SJSA1 (cell line): ENCODE measurements around the gene DIABLO. TPM values are rescaled to one million over a fixed set of nuclear protein-coding genes. Genes with fewer than 3 reads are reported as not detected.

Source experiments
- DNase-seq, 2 experiments: peaks; one replicate each; pipeline ENCODE4 v3.0.0-alpha.2; 2015 to 2020; ENCODE audit warnings: low spot score in 2 of 2, low read depth in 1 of 2
- H3K27ac ChIP-seq: fragments of 250-450 bp; sonication (Bioruptor Pico); 2 replicates; pipeline ENCODE4 v1.5.1; 2020; ENCODE audit warnings: mild to moderate bottlenecking, moderate library complexity
- H3K27me3 ChIP-seq: fragments of 250-450 bp; sonication (Bioruptor Pico); replicated peaks from 2 replicates; pipeline ENCODE4 v1.5.1; 2020; ENCODE audit warnings: mild to moderate bottlenecking, moderate library complexity
- H3K36me3 ChIP-seq: fragments of 250-450 bp; sonication (Bioruptor Pico); 2 replicates; pipeline ENCODE4 v1.5.1; 2020; ENCODE audit warnings: mild to moderate bottlenecking
- H3K4me1 ChIP-seq: fragments of 250-450 bp; sonication (Bioruptor Pico); replicated peaks from 2 replicates; pipeline ENCODE4 v1.6.1; 2021; ENCODE audit warnings: mild to moderate bottlenecking
- H3K4me3 ChIP-seq: fragments of 250-450 bp; sonication (Bioruptor Pico); 2 replicates; pipeline ENCODE4 v1.5.1; 2020; ENCODE audit warnings: mild to moderate bottlenecking
- H3K9me3 ChIP-seq: fragments of 250-450 bp; sonication (Bioruptor Pico); replicated peaks from 2 replicates; pipeline ENCODE4 v1.5.1; 2020; ENCODE audit warnings: mild to moderate bottlenecking
- total RNA-seq: library from RNA; depleted of rRNA; stranded (reverse); fragments of >200 nt; shearing (Covaris generic); gene quantifications from 2 replicates; pipeline ENCODE4 v1.2.3, GENCODE V29; 2014

DIABLO gene
- total RNA-seq, 1 experiment from 2014 or later: 66.6 TPM

DNA sequence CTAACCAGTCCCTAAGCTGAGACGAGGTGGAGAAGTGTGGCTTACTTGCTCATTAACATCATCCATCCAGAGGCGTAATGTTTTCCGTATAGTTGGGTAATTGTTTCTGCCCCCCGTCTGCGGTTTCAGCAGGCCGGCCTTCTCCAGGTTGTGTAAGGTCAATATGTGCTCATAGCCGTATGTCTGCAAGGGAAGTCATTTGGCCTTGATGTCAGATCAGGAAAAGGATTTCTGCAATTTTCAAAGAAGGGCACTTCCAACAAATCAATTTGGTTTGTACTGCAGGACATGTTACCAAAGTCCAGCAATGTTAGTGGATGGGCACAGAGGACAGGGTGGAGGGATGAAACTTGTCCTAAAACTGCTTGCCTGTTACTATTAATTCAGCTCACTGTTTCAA is 9.9 kb upstream of the DIABLO start:
- Histone ChIP-seq H3K27ac (no peak overlapping the region), H3K4me3 (no peak overlapping the region), H3K36me3 (peaks cover 9% of the 10 kb centered on the region), H3K9me3 (no peaks in the 10 kb centered on the region), H3K4me1 (no peaks in the 10 kb centered on the region), H3K27me3 (no peaks in the 10 kb centered on the region)
- DNase-seq: no peak

DNA sequence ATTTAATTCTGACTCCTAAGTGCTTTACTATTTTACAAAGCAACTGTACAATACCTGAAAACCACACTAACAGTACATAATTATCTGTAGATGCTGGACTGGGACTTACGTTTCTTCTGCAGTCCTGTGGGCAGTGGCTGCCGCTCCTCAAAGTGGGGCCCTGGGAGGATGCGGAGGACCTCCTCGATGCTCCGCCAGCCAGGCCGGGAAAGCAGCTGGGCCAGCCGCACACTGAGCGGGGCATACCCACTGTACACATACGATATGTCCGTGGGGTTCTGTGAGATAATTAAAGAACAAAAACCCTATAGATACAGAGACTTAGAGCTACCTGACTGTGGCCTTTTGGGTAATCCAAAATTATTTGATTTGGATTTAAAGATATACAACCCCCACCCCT is 6.8 kb upstream of the DIABLO start:
- H3K9me3 ChIP-seq: no peaks in the 10 kb centered on the region
- peaks cover 6% of the 10 kb centered on the region for H3K36me3 ChIP-seq
- H3K27me3 ChIP-seq: no peaks in the 10 kb centered on the region
- no peak for DNase-seq
- no peak overlapping the region for H3K4me3 ChIP-seq
- no peak overlapping the region for H3K27ac ChIP-seq
- no peaks in the 10 kb centered on the region for H3K4me1 ChIP-seq

DNA sequence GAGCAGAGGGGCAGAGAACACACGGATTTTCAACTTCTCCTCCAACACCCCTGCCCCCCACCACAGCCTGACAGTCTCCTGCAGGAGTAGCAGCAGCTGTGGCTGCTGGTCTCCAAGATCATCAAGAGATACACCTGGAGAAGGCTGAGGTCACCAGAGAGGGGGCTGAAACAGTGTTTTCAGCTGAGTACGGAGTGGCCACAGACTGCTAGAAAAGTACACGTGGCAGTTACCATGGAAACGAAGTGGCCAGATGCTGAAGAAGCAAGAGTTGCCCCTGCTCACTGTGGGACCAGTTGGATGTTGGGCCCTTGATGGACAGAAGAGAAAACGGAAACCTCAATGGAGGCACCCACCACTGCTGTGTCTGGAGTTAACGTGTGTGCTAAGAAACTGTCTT is 4.9 kb upstream of the DIABLO start:
- Histone ChIP-seq H3K27ac (no peak overlapping the region), H3K27me3 (no peaks in the 10 kb centered on the region), H3K36me3 (peaks cover 9% of the 10 kb centered on the region), H3K9me3 (0 out of 2 replicates have a peak, but pooled peaks cover 3% of the 10 kb centered on the region), H3K4me3 (no peak overlapping the region), H3K4me1 (peaks cover 6% of the 10 kb centered on the region)
- no peak for DNase-seq

DNA sequence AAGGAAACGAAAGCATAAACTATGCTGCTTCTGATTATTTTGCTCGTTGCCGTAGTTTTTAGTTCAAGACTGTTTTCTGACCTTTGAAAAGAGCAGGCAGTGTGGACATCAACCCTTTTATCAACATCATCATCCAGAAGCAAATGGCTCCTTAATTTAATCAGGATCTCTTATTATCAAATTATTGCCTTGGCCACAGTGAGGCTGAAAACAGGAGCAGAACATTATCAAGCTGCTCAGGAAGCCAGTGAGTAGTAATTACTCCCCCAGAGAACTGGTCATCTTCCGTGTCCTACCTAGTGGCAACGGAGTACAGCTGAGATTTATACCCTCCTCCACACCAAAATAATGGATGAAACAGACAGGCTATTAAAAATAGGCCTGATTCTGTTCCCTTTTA is 2.2 kb upstream of the DIABLO start:
- Histone ChIP-seq H3K36me3 (peaks cover 21% of the 10 kb centered on the region), H3K9me3 (0 out of 2 replicates have a peak, but pooled peaks cover 3% of the 10 kb centered on the region), H3K4me3 (no peak overlapping the region), H3K4me1 (peaks cover 19% of the 10 kb centered on the region), H3K27me3 (no peaks in the 10 kb centered on the region), H3K27ac (no peak overlapping the region)
- DNase-seq: no peak

DNA sequence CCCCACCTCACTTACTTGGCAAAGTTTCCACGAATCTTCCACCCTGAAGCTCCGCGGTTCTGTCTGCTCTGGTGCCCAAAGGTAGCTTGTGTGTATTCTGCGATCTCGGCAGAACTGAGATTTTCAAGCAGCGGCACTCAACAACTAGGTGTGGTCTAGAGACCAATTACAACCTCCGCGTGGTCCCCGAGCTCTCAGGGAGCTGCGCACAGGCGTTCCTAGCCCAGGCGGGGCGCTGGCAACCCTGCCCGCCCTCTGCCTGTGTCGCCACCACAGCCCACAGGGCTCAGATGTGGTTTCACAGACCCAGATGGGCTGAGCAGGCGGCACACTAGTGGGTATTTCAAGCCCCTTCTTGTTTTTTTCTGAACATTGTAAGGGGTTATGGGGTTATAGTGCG is 1.5 kb upstream of the DIABLO start:
- peaks cover 26% of the 10 kb centered on the region for H3K36me3 ChIP-seq
- no peak overlapping the region for H3K4me3 ChIP-seq
- no peak overlapping the region for H3K27ac ChIP-seq
- DNase-seq: no peak
- no peaks in the 10 kb centered on the region for H3K27me3 ChIP-seq
- H3K9me3 ChIP-seq: 0 out of 2 replicates have a peak, but pooled peaks cover 3% of the 10 kb centered on the region
- H3K4me1 ChIP-seq: peaks cover 19% of the 10 kb centered on the region

DNA sequence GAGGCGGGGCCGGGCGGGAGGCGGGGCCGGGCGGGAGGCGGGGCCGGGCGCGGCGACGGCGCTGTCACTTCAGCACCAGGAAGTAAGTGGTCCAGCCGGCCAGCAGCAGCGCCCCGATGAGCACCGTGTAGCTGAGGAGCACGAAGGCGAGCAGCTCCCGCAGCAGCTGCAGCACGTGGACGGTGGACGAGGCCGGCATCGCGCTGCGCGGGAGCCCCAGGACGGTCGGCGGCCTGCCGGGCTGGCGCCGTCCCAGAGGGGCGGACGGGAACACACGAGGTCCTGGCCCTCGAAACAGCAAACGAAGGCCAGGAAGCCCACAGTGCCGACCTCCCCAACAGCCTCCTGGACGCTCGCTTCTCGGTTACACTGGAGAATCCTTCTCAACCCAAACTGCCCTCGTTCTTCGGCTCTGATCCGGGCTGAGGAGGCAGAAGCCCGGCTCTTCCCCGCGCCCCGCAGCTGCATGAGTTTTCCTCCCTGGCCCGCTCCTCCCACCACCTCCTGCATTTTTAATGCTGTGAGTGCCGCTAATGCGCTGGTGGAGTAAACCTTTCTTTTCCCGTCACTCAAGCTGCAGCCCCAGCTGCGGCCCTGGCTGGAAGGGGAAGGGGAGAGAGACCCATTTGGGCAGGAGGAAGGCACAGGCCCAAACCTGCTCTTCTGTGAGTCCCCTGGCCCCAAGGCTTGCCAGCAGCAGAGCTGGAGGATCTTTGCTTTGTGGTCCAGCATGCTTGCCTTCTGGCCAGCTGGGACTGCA is 694 bp upstream of the DIABLO start:
- no peak for DNase-seq
- H3K27ac ChIP-seq: no peak overlapping the region
- peaks cover 19% of the 10 kb centered on the region for H3K4me1 ChIP-seq
- peaks cover 34% of the 10 kb centered on the region for H3K36me3 ChIP-seq
- H3K4me3 ChIP-seq: peak overlapping the region; percentile 27
- H3K9me3 ChIP-seq: 0 out of 2 replicates have a peak, but pooled peaks cover 3% of the 10 kb centered on the region
- H3K27me3 ChIP-seq: no peaks in the 10 kb centered on the region

DNA sequence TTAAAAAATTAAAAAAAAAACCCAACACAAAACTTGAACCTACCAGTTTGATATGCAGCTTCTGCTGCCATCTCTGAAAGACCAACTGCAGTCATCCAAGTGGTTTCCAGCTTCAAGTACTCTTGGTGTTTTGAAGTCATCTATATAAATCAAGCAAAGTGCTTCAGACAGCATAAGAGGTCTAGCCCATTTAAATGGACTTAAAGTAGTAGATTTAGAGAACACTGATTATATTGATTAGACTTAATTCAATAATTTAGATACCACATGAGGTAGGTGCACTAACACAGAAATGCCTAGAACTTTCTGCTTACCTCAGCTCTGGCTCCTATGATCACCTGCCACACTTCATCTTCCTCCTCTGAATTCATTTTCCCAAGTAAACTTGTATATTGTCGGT is 9.4 kb downstream of the DIABLO start:
- Histone ChIP-seq H3K4me1 (no peaks in the 10 kb centered on the region), H3K9me3 (no peaks in the 10 kb centered on the region), H3K36me3 (peaks cover 85% of the 10 kb centered on the region), H3K27me3 (no peaks in the 10 kb centered on the region), H3K4me3 (no peak overlapping the region), H3K27ac (no peak overlapping the region)
- no peak for DNase-seq

DNA sequence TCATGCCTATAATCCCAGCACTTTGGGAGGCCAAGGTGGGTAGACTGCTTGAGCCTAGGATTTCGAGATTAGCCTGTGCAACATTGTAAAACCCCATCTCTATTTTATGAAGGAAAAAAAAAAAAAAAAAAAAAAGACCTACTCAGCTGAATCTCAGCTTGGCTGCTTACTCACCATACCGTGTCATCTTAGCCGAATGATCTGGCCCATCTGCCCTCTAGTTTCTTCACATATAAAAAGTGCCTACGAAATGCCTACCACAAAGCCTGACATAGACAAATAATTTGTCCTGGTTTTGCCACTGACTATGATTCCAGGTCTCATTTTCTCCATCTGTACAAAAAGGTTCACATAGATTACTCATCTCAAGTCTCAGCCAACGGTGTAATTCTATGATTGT is 10.1 kb downstream of the DIABLO start:
- no peak for DNase-seq
- Histone ChIP-seq H3K27ac (no peak overlapping the region), H3K27me3 (no peaks in the 10 kb centered on the region), H3K36me3 (peaks cover 82% of the 10 kb centered on the region), H3K4me3 (no peak overlapping the region), H3K9me3 (no peaks in the 10 kb centered on the region), H3K4me1 (no peaks in the 10 kb centered on the region)

DNA sequence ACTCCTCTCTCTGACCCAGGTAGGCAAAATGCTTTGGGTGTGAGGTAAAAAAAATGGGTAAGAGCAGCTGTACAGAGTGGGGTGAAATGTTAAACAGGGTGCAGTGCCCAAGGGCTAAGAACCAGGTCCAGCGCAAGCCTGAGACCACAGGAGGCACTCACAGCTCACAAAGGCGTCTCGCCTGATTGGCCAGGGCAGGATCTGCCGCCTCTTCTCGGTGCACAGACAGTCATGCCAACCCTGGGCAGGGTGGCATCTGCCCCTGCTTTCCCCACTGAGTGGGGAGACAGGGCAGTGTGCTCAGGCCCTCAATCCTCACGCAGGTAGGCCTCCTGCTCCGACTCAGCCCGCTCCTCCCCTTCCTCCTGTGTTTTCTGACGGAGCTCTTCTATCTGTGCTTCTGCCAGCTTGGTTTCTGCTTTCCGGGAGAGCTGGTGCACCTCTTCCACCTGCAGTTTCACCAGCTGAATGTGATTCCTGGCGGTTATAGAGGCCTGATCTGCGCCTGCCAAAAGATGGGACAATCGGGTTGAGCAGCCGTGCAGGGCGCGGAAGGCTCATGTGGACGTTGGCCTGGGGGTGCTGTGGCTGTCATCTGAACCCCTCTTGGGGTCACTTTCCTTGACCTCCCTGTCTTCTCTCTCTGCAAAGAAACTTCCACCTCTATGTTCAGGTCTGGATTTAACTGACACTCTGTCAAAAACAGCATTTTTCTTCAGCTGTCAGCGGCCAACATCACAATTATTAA is 17.6 kb downstream of the DIABLO start:
- peaks cover 28% of the 10 kb centered on the region for H3K27me3 ChIP-seq
- H3K4me1 ChIP-seq: peaks cover 11% of the 10 kb centered on the region

DNA sequence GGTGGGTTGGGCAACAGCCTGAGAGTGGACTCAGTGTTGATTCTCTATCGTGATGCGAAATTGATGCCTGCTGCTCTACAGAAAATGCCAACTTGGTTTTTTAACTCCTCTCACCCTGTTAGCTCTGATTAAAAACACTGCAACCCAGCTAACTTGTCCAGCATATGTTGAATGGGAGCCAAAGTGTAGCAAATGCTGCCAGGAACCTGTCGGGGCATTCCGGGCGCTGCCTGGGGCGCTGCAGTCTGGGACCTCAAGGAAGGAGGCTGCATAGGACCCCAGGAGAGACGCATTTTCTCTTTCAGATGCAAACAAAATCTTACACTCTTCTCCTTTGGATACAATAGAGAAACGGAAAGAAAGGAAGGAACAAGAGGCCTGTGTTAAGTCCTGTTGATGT is 18.5 kb downstream of the DIABLO start:
- H3K27ac ChIP-seq: no peak overlapping the region
- DNase-seq: no peak
- peaks cover 14% of the 10 kb centered on the region for H3K4me1 ChIP-seq
- H3K4me3 ChIP-seq: no peak overlapping the region
- H3K9me3 ChIP-seq: no peaks in the 10 kb centered on the region; the same call in 1 of the 2 replicates
- peaks cover 34% of the 10 kb centered on the region for H3K27me3 ChIP-seq
- H3K36me3 ChIP-seq: peaks cover 52% of the 10 kb centered on the region

More for the DNA sequence above, 17.6 kb downstream of the DIABLO start:
- DNase-seq: no peak
- no peak overlapping the region for H3K27ac ChIP-seq
- no peaks in the 10 kb centered on the region; the same call in 1 of the 2 replicates for H3K9me3 ChIP-seq
- H3K4me3 ChIP-seq: no peak overlapping the region
- peaks cover 58% of the 10 kb centered on the region for H3K36me3 ChIP-seq

DNA sequence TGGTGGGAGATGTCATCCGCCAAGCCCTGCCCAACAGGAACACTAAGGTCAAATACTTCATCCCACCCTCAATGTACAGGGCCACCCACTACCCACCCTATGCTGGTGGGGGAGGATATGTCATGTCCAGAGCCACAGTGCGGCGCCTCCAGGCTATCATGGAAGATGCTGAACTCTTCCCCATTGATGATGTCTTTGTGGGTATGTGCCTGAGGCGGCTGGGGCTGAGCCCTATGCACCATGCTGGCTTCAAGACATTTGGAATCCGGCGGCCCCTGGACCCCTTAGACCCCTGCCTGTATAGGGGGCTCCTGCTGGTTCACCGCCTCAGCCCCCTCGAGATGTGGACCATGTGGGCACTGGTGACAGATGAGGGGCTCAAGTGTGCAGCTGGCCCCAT is 18.9 kb downstream of the DIABLO start:
- Histone ChIP-seq H3K36me3 (peaks cover 48% of the 10 kb centered on the region), H3K27ac (no peak overlapping the region), H3K27me3 (peaks cover 35% of the 10 kb centered on the region), H3K4me3 (no peak overlapping the region), H3K4me1 (peaks cover 14% of the 10 kb centered on the region), H3K9me3 (no peaks in the 10 kb centered on the region; the same call in 1 of the 2 replicates)
- DNase-seq: no peak

DNA sequence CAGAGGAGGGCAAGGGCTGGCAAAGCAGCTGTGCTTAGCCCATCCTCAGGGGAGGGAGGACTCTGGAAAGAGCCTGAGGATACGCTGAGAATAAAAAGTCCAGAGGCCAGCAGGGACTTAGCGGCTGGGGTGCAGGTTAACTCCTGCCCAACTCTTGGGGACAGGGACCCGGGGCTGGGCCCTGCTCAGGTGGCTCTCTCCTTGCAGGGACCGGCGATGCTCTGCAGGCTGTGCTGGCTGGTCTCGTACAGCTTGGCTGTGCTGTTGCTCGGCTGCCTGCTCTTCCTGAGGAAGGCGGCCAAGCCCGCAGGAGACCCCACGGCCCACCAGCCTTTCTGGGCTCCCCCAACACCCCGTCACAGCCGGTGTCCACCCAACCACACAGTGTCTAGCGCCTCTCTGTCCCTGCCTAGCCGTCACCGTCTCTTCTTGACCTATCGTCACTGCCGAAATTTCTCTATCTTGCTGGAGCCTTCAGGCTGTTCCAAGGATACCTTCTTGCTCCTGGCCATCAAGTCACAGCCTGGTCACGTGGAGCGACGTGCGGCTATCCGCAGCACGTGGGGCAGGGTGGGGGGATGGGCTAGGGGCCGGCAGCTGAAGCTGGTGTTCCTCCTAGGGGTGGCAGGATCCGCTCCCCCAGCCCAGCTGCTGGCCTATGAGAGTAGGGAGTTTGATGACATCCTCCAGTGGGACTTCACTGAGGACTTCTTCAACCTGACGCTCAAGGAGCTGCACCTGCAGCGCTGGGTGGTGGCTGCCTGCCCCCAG is 19.6 kb downstream of the DIABLO start:
- Histone ChIP-seq H3K36me3 (peaks cover 42% of the 10 kb centered on the region), H3K4me3 (no peak overlapping the region), H3K27me3 (peaks cover 35% of the 10 kb centered on the region), H3K4me1 (peaks cover 14% of the 10 kb centered on the region), H3K27ac (no peak overlapping the region), H3K9me3 (no peaks in the 10 kb centered on the region; the same call in 1 of the 2 replicates)
- no peak for DNase-seq

DNA sequence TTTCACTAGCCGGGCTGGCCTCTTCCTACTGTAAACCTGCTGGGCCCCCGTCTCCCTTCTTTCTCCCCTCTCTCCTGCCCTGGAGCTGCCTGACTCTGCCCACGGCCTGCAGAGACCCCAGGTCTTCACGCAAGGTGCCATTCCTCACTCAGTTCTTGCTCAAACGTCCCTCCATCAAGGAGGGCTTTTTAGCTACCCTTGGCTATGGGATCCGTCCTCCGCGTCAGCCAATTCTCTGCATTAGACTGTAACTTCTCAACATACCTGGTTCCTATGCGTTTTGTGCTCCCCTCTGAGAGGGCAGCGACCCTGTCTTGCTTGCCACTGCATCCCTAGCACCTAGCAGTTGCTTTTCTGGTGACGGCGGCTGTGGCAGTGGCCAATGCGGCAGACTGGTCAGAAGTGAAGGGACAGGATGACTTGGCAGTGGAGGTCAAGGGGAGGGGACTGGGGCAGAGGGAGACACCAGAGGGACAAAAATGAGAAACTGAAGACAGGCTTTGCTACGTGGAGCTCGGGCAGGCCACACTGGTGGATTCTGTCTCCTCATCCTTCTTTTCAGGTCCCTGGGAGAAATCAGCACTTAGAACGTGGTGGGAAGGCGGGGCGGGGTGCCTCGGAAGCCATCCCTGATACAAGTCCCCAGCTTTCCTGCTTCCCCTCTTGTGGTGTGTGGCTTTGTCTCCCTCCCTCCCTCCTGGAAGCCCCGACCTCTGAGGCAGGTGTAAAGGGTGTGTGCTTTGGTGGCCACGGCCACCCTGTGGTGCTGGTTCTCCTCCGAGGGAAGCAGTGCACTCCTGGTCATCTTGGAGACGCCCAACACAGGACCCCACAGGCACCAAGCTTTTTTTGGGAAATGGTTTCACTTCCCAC is 20.6 kb downstream of the DIABLO start:
- Histone ChIP-seq H3K4me3 (no peak overlapping the region), H3K27me3 (peaks cover 35% of the 10 kb centered on the region)
- no peak for DNase-seq

More for the DNA sequence above, 20.6 kb downstream of the DIABLO start:
- Histone ChIP-seq H3K9me3 (no peaks in the 10 kb centered on the region; the same call in 1 of the 2 replicates), H3K27ac (no peak overlapping the region), H3K4me1 (peaks cover 14% of the 10 kb centered on the region), H3K36me3 (peaks cover 37% of the 10 kb centered on the region)
